GM21423 (cell line): ENCODE measurements around the gene TMEM39B.
"Not testable (repeated sequence)": the region's sequence is repeated elsewhere in the genome, so short reads cannot be mapped to it uniquely, and the experiment has no call there.

Experiments used
- ATAC-seq: cut with Tn5 transposase; IDR thresholded peaks from one replicate; pipeline ENCODE4 v1.9.1; 2021; ENCODE audit warnings: mild to moderate bottlenecking, moderate library complexity; ENCODE audit not compliant: unreplicated experiment

The TMEM39B gene

GRCh38 chr1:32072622-32073298 lies at the start of gene TMEM39B:
Gene TMEM39B (plus strand): TSS chr1:32072939. CDS start chr1:32073048, 109 bp downstream.
- peak; percentile 80 for ATAC-seq

GRCh38 chr1:32023351-32023750 lies 49.4 kb upstream of the TMEM39B start:
- no peak for ATAC-seq

GRCh38 chr1:32025515-32025914 lies 47.2 kb upstream of the TMEM39B start:
- no peak for ATAC-seq

GRCh38 chr1:32028746-32029145 lies 44.0 kb upstream of the TMEM39B start:
- ATAC-seq = no peak

GRCh38 chr1:32031578-32032274 lies 41.0 kb upstream of the TMEM39B start:
- ATAC-seq = no peak

GRCh38 chr1:32032275-32032615 lies 40.5 kb upstream of the TMEM39B start:
- no peak for ATAC-seq

- no peak for ATAC-seq
Observed at GRCh38 chr1:32035119-32035518, 37.6 kb upstream of the TMEM39B start.

- no peak for ATAC-seq
Observed at GRCh38 chr1:32040711-32041110, 32.0 kb upstream of the TMEM39B start.

- ATAC-seq = no peak
Observed at GRCh38 chr1:32042330-32042729, 30.4 kb upstream of the TMEM39B start.

- ATAC-seq = no peak
Observed at GRCh38 chr1:32044234-32044633, 28.5 kb upstream of the TMEM39B start.

GRCh38 chr1:32045772-32046171 lies 27.0 kb upstream of the TMEM39B start:
- no peak for ATAC-seq

GRCh38 chr1:32047701-32048100 lies 25.0 kb upstream of the TMEM39B start:
- no peak for ATAC-seq

- no peak for ATAC-seq
Observed at GRCh38 chr1:32048440-32048839, 24.3 kb upstream of the TMEM39B start.

- ATAC-seq = no peak
Observed at GRCh38 chr1:32051706-32052105, 21.0 kb upstream of the TMEM39B start.

- no peak for ATAC-seq
Observed at GRCh38 chr1:32052887-32053286, 19.9 kb upstream of the TMEM39B start.

GRCh38 chr1:32055416-32055815 lies 17.3 kb upstream of the TMEM39B start:
- no peak for ATAC-seq

GRCh38 chr1:32056598-32056997 lies 16.1 kb upstream of the TMEM39B start:
- no peak for ATAC-seq

- no peak for ATAC-seq
Observed at GRCh38 chr1:32060914-32061313, 11.8 kb upstream of the TMEM39B start.

- ATAC-seq = no peak
Observed at GRCh38 chr1:32062867-32063230, 9.9 kb upstream of the TMEM39B start.

- no peak for ATAC-seq
Observed at GRCh38 chr1:32063261-32063681, 9.5 kb upstream of the TMEM39B start.

- ATAC-seq = not testable (repeated sequence)
Observed at GRCh38 chr1:32065613-32066488, 6.9 kb upstream of the TMEM39B start.

- no peak for ATAC-seq
Observed at GRCh38 chr1:32066489-32066873, 6.3 kb upstream of the TMEM39B start.
